Fibroblast of mammary gland (primary cell): ENCODE measurements around the gene CCDC85C.
"Not testable (repeated sequence)": the region's sequence is repeated elsewhere in the genome, so short reads cannot be mapped to it uniquely, and the experiment has no call there.

Experiments
- DNase-seq: peaks from one replicate; pipeline ENCODE4 v3.0.0-alpha.2; 2010; ENCODE audit warnings: low read depth
- H3K4me3 ChIP-seq: 2 replicates; pipeline ENCODE4 v1.5.1; 2011; ENCODE audit warnings: low read depth, mild to moderate bottlenecking, low read length, moderate library complexity; ENCODE audit not compliant: control insufficient read depth
- TF ChIP-seq, protein P1 (sequence below): conservative IDR thresholded peaks from 2 replicates; pipeline ENCODE4 v1.5.1; 2011; ENCODE audit warnings: low read depth, low read length, inconsistent platforms; ENCODE audit not compliant: control insufficient read depth, insufficient read depth

CCDC85C gene

DNA sequence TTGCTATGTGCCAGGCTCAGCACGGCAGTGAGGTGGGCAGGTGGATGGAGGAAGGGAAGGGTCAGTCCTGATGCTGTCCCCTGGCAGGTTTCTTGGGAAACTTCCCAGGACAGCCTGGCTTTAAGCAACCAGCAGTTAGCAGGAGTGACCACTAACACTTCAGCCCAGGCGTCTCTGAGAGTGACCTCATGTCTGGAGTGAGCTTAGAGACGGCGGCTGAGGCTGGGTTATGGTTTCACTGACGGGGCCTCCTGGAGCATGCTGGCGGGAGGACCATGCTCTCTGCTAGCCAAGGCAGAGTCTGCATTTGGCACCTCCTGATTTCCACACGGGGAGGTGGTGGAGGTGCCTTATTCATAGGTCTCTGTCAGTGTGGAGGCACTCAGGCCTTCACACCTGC is 43.4 kb upstream of the CCDC85C start:
- TF ChIP-seq, protein P1, sequence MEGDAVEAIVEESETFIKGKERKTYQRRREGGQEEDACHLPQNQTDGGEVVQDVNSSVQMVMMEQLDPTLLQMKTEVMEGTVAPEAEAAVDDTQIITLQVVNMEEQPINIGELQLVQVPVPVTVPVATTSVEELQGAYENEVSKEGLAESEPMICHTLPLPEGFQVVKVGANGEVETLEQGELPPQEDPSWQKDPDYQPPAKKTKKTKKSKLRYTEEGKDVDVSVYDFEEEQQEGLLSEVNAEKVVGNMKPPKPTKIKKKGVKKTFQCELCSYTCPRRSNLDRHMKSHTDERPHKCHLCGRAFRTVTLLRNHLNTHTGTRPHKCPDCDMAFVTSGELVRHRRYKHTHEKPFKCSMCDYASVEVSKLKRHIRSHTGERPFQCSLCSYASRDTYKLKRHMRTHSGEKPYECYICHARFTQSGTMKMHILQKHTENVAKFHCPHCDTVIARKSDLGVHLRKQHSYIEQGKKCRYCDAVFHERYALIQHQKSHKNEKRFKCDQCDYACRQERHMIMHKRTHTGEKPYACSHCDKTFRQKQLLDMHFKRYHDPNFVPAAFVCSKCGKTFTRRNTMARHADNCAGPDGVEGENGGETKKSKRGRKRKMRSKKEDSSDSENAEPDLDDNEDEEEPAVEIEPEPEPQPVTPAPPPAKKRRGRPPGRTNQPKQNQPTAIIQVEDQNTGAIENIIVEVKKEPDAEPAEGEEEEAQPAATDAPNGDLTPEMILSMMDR: no peak
- peak; percentile 25 for DNase-seq

DNA sequence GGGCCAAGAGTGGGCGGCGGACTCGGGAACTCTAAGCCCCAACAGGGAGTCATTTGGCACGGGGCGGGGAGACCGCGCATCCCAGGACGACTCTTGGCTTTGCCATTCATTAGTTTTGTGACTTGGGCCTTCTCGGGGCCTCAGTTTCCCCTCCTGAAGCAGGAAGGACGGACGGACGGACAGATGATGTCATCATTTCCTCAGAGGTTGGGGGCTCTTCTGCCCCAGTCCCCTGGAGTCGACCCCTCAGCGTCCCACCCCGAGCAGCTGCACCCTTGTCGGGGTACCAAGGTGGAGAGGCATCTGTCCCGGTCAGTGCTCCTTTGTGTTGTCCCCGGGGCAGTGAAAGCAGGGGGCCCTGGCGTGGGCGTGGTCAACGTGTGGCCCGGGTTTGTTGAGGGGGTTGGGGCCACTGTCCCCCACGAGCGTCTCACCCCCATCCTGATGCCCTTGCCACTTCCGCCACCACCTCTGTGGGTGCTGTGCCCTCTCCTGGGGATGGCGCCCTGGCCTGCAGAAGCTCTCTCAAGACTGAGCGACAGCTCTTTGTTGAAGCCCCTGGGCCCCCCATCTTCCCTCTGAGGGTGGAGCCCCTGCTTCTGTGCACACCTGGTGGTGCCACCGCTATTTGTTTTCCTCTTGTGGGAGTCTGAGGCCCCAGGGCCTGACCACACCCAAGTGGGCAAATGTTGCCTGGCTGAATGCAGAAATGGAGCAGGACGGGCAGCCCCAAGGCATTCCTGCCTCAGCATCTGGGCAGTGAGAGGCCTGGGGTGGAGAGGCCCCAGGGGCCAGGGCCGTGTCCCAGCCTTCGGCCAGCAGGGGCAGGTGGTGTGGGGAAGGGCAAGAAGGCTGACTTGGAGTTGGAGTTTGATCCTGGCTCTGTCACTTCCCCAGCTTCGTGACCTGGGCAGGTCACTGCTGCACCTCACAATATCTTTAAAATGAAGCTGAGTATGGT is 41.8 kb upstream of the CCDC85C start:
- TF ChIP-seq, protein P1: no peak
- H3K4me3 ChIP-seq: peak overlapping the region; percentile 27
- no peak for DNase-seq

More for the DNA sequence above, 43.4 kb upstream of the CCDC85C start:
- H3K4me3 ChIP-seq: no peak overlapping the region

DNA sequence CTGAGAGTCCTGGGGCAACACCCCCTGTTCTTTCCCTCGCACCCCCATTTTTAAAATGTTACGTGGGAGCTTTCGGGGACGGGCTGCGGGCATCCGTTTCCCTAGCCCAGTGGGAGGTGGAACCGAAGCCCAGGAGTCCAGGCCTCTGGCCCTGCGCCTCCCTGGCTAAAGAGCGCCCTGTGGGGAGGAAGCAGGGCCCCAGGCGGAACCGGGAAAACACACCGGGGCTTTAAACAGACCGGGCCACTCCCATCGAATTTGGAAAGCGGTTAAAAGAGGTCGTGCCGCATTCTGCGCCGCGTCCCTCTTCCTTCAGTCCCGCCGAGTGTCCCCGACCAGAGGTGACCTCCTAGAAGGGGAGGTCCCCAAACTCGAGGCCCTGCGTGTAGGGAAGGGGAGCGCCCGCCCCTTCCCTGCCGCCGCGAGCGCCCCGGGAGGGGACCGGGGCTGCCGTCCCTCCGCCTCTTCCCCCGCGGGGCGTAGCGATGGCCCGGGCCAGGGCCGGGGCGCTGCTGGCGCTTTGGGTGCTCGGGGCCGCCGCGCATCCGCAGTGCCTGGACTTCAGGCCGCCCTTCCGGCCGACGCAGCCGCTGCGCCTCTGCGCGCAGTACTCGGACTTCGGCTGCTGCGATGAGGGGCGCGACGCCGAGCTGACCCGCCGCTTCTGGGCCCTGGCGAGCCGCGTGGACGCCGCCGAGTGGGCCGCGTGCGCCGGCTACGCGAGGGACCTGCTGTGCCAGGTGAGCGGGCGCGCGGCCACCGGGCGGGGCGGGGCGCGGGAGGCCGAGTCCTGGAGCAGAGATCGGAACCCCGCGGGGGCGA is 40.9 kb upstream of the CCDC85C start, which contains the start of gene HHIPL1:
TSS of gene HHIPL1 (plus strand) at position 407 of the 822 bp plus-strand sequence. CDS start at position 486, 79 bp downstream.
- peak; percentile 17 for DNase-seq
- TF ChIP-seq, protein P1: no peak
- peak within 1 kb of the TSS; percentile 27 for H3K4me3 ChIP-seq

DNA sequence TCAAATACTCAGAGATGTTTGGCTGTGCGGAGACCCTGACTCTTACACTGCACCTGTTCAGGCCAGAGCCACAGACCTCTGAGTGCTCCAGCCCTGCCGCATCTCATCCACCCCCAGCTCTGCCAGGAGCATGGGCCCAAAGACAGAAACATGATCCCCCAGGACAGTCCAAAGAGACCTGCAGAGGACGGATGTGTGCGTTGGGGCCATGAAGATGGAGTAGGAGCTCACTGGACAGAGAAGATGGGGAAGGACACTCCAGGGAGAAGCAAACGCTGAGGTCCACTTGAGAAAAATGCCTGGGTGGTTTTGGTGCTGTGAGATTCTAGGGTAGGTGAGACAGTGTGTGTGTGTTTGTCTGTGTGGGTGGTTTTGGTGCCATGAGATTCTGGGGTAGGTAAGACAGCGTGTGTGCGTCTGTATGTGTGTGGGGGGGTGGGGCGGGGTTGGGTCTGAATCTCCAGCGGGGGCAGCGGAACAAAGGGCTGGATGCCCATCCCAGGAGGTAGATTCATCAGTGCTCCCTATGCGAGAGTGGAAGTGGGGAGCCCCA is 40.1 kb upstream of the CCDC85C start:
- TF ChIP-seq, protein P1: no peak

DNA sequence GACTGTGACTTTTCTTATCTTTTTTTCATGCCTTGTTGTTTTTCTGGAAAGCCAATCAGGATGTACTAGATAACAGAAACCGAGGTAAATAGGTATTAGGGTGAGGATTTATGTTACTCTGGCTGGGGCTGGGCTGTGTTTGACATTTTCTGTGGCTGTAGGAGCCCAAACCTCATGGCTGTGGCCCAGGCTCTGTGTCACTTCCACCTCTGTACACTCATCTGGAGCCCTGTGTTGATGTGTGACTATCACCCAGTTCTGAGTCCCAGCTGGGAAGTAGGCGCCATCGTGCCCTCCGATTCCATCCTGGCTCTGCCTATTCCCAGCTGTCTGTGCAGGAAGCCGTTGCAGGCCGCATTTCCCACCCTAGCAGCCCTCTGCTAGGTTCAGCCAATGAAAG is 39.3 kb upstream of the CCDC85C start:
- no peak overlapping the region for H3K4me3 ChIP-seq

More for the DNA sequence above, 40.1 kb upstream of the CCDC85C start:
- H3K4me3 ChIP-seq: no peak overlapping the region
- no peak for DNase-seq

DNA sequence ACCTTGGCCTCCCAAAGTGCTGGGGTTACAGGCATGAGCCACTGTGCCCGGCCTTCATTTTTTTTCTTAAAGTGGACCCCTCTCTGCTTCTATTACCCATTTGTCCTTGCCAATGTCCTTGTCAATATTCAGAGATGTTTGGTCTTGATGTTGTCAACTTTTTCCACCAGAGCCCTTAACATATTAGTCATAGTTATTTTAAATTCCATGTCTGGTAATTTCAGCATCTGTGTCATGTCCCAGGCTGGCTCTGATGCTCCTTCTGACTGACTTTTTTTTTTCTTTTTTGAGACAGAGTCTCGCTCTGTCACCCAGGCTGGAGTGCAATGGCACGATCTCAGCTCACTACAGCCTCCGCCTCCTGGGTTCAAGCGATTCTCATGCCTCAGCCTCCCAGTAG is 38.8 kb upstream of the CCDC85C start:
- not testable (repeated sequence) for H3K4me3 ChIP-seq, DNase-seq

More for the DNA sequence above, 39.3 kb upstream of the CCDC85C start:
- DNase-seq: no peak
- TF ChIP-seq, protein P1: no peak

DNA sequence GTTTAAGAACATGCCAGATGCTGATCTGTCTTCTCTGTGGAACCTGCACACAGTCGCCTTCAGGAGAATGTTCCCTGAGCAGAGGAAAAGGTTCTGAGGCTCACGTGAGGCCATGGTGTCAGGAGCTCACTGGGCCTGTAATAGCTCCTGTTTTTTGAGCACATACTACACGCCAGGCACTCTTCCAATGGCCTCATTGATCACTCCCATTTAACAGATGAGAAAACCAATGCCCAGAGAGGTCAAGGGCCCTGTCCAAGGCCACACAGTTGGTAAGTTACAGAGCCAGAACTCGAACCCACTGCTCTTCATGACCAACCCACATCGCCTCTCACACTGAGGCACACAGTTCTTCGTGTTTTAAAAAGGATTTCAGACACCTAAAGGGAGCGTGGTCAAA is 33.6 kb upstream of the CCDC85C start:
- TF ChIP-seq, protein P1: no peak
- no peak overlapping the region for H3K4me3 ChIP-seq

More for the DNA sequence above, 33.6 kb upstream of the CCDC85C start:
- no peak for DNase-seq
